Peyer's patch (tissue), 4 donors: ENCODE data around the gene MGST2. TPM values are rescaled to one million over a fixed set of nuclear protein-coding genes. Genes with fewer than 3 reads are reported as not detected.

Experiments
- DNase-seq, 3 donors: peaks; one replicate each; pipeline ENCODE4 v3.0.0-alpha.2; 2017 to 2019
- H3K27ac ChIP-seq, 4 donors: fragments of 200-600 bp; sonication (generic); one replicate each; pipeline ENCODE4 v1.5.1; 2016 to 2019
- H3K27me3 ChIP-seq, 2 donors: fragments of 200-600 bp; sonication (generic); one replicate each; pipeline ENCODE4 v1.5.1; 2019
- H3K36me3 ChIP-seq, 3 donors: fragments of 200-600 bp; sonication (generic); one replicate each; pipeline ENCODE4 v1.5.1; 2016 to 2019
- H3K4me1 ChIP-seq, 4 donors: fragments of 200-600 bp; sonication (generic); one replicate each; pipeline ENCODE4 v1.5.1; 2016 to 2019
- H3K4me3 ChIP-seq, 4 donors: fragments of 200-600 bp; sonication (generic); 1 replicate in 3 of 4; 2 replicates in 1 of 4; pipeline ENCODE4 v1.5.1; 2016 to 2019; ENCODE audit warnings: mild to moderate bottlenecking in 1 of 4
- H3K9me3 ChIP-seq, 4 donors: fragments of 200-600 bp; sonication (generic); one replicate each; pipeline ENCODE4 v1.5.1; 2016 to 2019; ENCODE audit warnings: mild to moderate bottlenecking in 1 of 4
- CTCF ChIP-seq, 6 experiments: fragments of 450-650 bp in 4 of 6; fragments of 200-600 bp in 2 of 6; sonication (generic) in 1 of 6; IDR thresholded peaks; one replicate each; pipeline ENCODE4 v1.5.1; 2017 to 2019; ENCODE audit warnings: antibody characterized with exemption in 6 of 6, mild to moderate bottlenecking in 3 of 6, moderate library complexity in 1 of 6
- POLR2A ChIP-seq, 2 donors: fragments of 450-650 bp; IDR thresholded peaks; one replicate each; pipeline ENCODE4 v1.5.1; 2017; ENCODE audit warnings: antibody characterized with exemption in 2 of 2, mild to moderate bottlenecking in 2 of 2, moderate library complexity in 2 of 2
- total RNA-seq, 4 donors: library from RNA; depleted of rRNA; stranded (reverse); fragments of >200 nt; gene quantifications; one replicate each; pipeline ENCODE4 v1.1.0, GENCODE V29; 2016

MGST2 gene
- total RNA-seq, 4 donors from 2014 or later: 21.5 to 137 (median 83.4) TPM

- no peak for DNase-seq
- H3K27ac ChIP-seq: no peak overlapping the region
- no peak for TF ChIP-seq POLR2A (IDR thresholded peaks at IDR 0.05)
- no peak for TF ChIP-seq CTCF (IDR thresholded peaks at IDR 0.05)
- H3K27me3 ChIP-seq: no peaks in the 10 kb centered on the region
- H3K4me3 ChIP-seq: no peak overlapping the region
- H3K9me3 ChIP-seq: no peaks in the 10 kb centered on the region
- peaks cover 0 to 14% (median 7%) of the 10 kb centered on the region in 4 donors for H3K4me1 ChIP-seq
- no peaks in the 10 kb centered on the region for H3K36me3 ChIP-seq
Observed at GRCh38 chr4:139736661-139737060, 71.0 kb downstream of the MGST2 start.

GRCh38 chr4:139738846-139739613 is 73.4 kb downstream of the MGST2 start:
- Histone ChIP-seq H3K27ac (no peak overlapping the region), H3K4me1 (peaks cover 0 to 14% (median 7%) of the 10 kb centered on the region in 4 donors), H3K9me3 (no peaks in the 10 kb centered on the region), H3K4me3 (no peak overlapping the region), H3K36me3 (no peaks in the 10 kb centered on the region), H3K27me3 (no peaks in the 10 kb centered on the region)
- TF ChIP-seq POLR2A (IDR thresholded peaks at IDR 0.05) (no peak), CTCF (IDR thresholded peaks at IDR 0.05) (no peak)
- no peak for DNase-seq

GRCh38 chr4:139740121-139740520 is 74.5 kb downstream of the MGST2 start:
- Histone ChIP-seq H3K36me3 (no peaks in the 10 kb centered on the region), H3K9me3 (no peaks in the 10 kb centered on the region), H3K27me3 (no peaks in the 10 kb centered on the region), H3K4me3 (no peak overlapping the region), H3K27ac (peak overlapping the region in 2 of 4 donors; percentile 8 to 63), H3K4me1 (peaks cover 0 to 13% (median 3%) of the 10 kb centered on the region in 4 donors)
- no peak for DNase-seq
- TF ChIP-seq POLR2A (IDR thresholded peaks at IDR 0.05): no peak

- no peak for TF ChIP-seq POLR2A (IDR thresholded peaks at IDR 0.05)
- TF ChIP-seq CTCF (IDR thresholded peaks at IDR 0.05): peak in 3 of 6 experiments; percentile 9 to 50 (median 26)
- Histone ChIP-seq H3K36me3 (no peaks in the 10 kb centered on the region), H3K9me3 (no peaks in the 10 kb centered on the region), H3K27ac (peak overlapping the region in 2 of 4 donors; percentile 8 to 63), H3K4me1 (peaks cover 0 to 9% (median 1%) of the 10 kb centered on the region in 4 donors), H3K27me3 (no peaks in the 10 kb centered on the region), H3K4me3 (no peak overlapping the region)
- DNase-seq: peak in 1 of 3 donors; percentile 64
Observed at GRCh38 chr4:139740531-139741041, 75.0 kb downstream of the MGST2 start.

GRCh38 chr4:139743027-139743426 is 77.4 kb downstream of the MGST2 start:
- DNase-seq: no peak
- H3K27ac ChIP-seq: no peak overlapping the region
- H3K9me3 ChIP-seq: no peaks in the 10 kb centered on the region
- TF ChIP-seq POLR2A (IDR thresholded peaks at IDR 0.05) (no peak), CTCF (IDR thresholded peaks at IDR 0.05) (no peak)
- no peak overlapping the region for H3K4me3 ChIP-seq
- H3K4me1 ChIP-seq: peaks cover 0 to 7% (median 0%) of the 10 kb centered on the region in 4 donors
- no peaks in the 10 kb centered on the region for H3K27me3 ChIP-seq
- no peaks in the 10 kb centered on the region for H3K36me3 ChIP-seq

DNA sequence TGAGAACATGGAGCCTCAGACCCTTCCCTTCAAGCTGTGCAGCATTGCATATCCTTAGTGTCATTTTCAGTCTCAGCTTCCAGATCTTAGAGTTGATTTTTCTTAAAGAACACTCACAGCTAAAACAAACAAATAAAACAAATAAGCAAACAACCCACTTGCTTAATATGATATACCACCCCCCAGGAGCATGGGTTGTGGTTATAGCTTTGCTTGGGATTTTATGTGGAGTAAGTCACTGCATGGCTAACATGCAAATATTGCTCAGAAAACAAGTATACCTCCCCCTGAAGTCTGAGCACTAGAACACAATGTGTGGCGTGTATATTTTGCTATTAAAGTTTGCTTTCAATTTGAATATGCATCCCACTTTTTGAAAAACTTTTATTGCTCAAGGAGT is 78.6 kb downstream of the MGST2 start:
- Histone ChIP-seq H3K36me3 (no peaks in the 10 kb centered on the region), H3K27me3 (no peaks in the 10 kb centered on the region), H3K4me1 (peaks cover 0 to 7% (median 0%) of the 10 kb centered on the region in 4 donors), H3K4me3 (no peak overlapping the region), H3K27ac (no peak overlapping the region), H3K9me3 (no peaks in the 10 kb centered on the region)
- DNase-seq: no peak
- TF ChIP-seq CTCF (IDR thresholded peaks at IDR 0.05) (no peak), POLR2A (IDR thresholded peaks at IDR 0.05) (no peak)
